Measurements from ENCODE around the gene TRIM62. TPM values are rescaled to one million over a fixed set of nuclear protein-coding genes. Genes with fewer than 3 reads are reported as not detected.

Gene TRIM62
- total RNA-seq, 2 experiments from 2014 or later, result 3.8 to 5.2 TPM

DNA sequence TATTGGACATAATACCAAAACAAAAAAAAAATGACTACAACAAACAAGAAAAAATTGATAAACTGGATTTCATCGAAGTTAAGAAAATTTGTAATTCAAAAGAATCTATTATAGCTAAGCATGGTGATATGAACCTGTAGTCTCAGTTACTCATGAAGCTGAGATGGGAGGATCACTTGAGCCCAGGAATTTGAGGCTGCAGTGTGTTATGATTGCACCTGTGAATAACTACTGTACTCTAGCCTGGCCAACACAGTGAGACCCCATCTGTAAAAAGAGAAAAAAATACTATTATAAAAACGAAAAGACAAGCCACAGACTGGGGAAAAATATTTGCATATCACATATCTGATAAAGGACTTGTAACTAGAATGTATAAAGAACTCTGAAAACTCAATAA is 24.5 kb upstream of the TRIM62 start:
- no peak for ATAC-seq
- no peaks in the 10 kb centered on the region for H3K9me3 Mint-ChIP-seq
- H3K27ac Mint-ChIP-seq, result no peak overlapping the region
- no peaks in the 10 kb centered on the region for H3K36me3 Mint-ChIP-seq (ENCODE audit: low read depth)
- ChIA-PET CTCF (no interaction called here), POLR2A (no interaction called here)
- intact Hi-C loops (cut with micrococcal nuclease), result no loop called here
- H3K4me1 Mint-ChIP-seq (ENCODE audit: low read depth), result no peaks in the 10 kb centered on the region
- DNase-seq, result no peak
- H3K4me3 Mint-ChIP-seq, result no peak overlapping the region
- H3K27me3 Mint-ChIP-seq, result peaks cover 19% of the 10 kb centered on the region
- TF ChIP-seq, protein P1, sequence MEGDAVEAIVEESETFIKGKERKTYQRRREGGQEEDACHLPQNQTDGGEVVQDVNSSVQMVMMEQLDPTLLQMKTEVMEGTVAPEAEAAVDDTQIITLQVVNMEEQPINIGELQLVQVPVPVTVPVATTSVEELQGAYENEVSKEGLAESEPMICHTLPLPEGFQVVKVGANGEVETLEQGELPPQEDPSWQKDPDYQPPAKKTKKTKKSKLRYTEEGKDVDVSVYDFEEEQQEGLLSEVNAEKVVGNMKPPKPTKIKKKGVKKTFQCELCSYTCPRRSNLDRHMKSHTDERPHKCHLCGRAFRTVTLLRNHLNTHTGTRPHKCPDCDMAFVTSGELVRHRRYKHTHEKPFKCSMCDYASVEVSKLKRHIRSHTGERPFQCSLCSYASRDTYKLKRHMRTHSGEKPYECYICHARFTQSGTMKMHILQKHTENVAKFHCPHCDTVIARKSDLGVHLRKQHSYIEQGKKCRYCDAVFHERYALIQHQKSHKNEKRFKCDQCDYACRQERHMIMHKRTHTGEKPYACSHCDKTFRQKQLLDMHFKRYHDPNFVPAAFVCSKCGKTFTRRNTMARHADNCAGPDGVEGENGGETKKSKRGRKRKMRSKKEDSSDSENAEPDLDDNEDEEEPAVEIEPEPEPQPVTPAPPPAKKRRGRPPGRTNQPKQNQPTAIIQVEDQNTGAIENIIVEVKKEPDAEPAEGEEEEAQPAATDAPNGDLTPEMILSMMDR (IDR thresholded peaks at IDR 0.05), result no peak

DNA sequence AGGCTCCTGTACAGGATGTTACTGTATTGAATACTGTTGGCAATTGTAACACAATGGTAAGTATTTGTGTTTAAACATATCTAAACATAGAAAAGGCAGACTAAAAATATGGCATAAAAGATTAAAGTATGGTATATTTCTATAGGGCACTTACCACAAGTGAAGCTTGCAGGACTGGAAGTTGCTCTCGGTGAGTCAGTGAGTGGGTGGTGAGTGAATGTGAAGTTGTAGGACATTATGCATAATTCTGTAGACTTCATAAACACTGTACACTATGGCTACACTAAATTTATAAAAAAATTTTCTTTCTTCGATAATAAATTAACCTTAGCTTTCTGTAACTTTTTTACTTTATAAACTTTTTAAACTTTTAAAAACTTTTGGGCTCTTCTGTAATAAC is 13.7 kb upstream of the TRIM62 start:
- peaks cover 16% of the 10 kb centered on the region for H3K27me3 Mint-ChIP-seq
- H3K4me1 Mint-ChIP-seq (ENCODE audit: low read depth), result peaks cover 8% of the 10 kb centered on the region
- H3K9me3 Mint-ChIP-seq, result no peaks in the 10 kb centered on the region
- H3K27ac Mint-ChIP-seq, result no peak overlapping the region
- intact Hi-C loops (cut with micrococcal nuclease), result no loop called here
- H3K36me3 Mint-ChIP-seq (ENCODE audit: low read depth), result no peaks in the 10 kb centered on the region
- ATAC-seq (no peak), DNase-seq (peak; percentile 40)
- H3K4me3 Mint-ChIP-seq, result no peak overlapping the region
- POLR2A ChIA-PET, result no interaction called here
- TF ChIP-seq, protein P1 (IDR thresholded peaks at IDR 0.05), result no peak
- CTCF ChIA-PET, result no interaction called here

DNA sequence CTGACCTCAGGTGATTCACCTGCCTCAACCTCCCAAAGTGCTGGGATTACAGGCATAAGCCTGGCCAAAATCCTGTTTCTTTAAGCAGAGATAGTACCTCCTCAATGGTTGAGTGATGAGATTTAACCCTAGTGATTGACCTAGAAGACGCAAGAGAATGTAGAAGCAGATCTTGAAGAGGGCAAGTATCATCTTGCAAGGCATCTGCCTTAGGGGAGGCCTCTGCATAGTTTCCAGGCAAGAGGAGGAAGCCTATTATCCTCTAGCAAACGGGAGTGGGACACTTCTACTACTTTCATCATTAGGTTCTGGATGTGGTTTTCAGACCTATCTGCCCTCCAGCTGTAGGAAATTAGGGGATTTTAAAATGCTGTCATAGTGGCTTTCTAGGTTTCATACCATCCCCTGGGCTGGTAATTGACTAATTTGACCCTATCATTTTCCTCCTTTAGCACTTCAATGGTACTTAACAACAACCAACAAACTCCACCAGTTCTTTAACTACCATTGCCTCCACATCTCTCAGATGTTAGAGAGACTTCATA is 10.0 kb upstream of the TRIM62 start:
- Mint-ChIP-seq H3K27me3 (peaks cover 8% of the 10 kb centered on the region), H3K4me1 (ENCODE audit: low read depth) (peaks cover 10% of the 10 kb centered on the region), H3K27ac (no peak overlapping the region), H3K9me3 (no peaks in the 10 kb centered on the region), H3K4me3 (no peak overlapping the region), H3K36me3 (ENCODE audit: low read depth) (no peaks in the 10 kb centered on the region)
- DNase-seq (no peak), ATAC-seq (no peak)
- ChIA-PET POLR2A (no interaction called here), CTCF (interaction anchor here (1.6 kb wide), 1 partner anchor 65 kb away, joined by 3 read pairs; no protein-coding TSS in a partner anchor)
- intact Hi-C loops (cut with micrococcal nuclease), result no loop called here
- TF ChIP-seq, protein P1 (IDR thresholded peaks at IDR 0.05), result no peak

DNA sequence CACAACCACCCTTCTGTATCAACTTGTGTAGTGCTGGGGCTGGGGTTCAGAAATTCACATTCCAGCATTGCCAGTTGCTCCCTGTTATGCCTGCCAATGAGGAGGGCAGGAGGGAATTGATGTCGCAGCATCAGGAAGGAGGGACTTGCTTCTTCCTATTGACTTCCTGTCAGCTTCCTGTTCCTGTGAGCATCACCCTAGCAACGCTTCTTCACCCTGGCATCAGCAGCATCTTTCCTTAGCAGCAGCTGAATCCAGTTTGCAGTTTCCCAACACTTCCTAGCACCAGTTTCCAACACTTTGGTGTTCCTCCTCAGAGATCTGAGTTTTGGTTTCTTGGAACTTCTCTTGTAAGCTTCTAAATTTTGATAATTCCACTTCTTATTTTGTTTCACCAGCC is 8.9 kb upstream of the TRIM62 start:
- intact Hi-C loops (cut with micrococcal nuclease), result no loop called here
- POLR2A ChIA-PET, result interaction anchor here (0.7 kb wide), 1 partner anchor 10 kb away, joined by 3 read pairs; no protein-coding TSS in a partner anchor
- Mint-ChIP-seq H3K4me3 (no peak overlapping the region), H3K27ac (no peak overlapping the region), H3K4me1 (ENCODE audit: low read depth) (peaks cover 10% of the 10 kb centered on the region), H3K9me3 (no peaks in the 10 kb centered on the region), H3K36me3 (ENCODE audit: low read depth) (no peaks in the 10 kb centered on the region), H3K27me3 (peaks cover 8% of the 10 kb centered on the region)
- no peak for DNase-seq
- TF ChIP-seq, protein P1 (IDR thresholded peaks at IDR 0.05), result no peak
- CTCF ChIA-PET, result interaction anchor here (0.8 to 1.6 kb wide), 4 partner anchors 28 to 96 kb away, joined by 3 to 5 read pairs (median 4); no protein-coding TSS in a partner anchor
- ATAC-seq, result no peak

DNA sequence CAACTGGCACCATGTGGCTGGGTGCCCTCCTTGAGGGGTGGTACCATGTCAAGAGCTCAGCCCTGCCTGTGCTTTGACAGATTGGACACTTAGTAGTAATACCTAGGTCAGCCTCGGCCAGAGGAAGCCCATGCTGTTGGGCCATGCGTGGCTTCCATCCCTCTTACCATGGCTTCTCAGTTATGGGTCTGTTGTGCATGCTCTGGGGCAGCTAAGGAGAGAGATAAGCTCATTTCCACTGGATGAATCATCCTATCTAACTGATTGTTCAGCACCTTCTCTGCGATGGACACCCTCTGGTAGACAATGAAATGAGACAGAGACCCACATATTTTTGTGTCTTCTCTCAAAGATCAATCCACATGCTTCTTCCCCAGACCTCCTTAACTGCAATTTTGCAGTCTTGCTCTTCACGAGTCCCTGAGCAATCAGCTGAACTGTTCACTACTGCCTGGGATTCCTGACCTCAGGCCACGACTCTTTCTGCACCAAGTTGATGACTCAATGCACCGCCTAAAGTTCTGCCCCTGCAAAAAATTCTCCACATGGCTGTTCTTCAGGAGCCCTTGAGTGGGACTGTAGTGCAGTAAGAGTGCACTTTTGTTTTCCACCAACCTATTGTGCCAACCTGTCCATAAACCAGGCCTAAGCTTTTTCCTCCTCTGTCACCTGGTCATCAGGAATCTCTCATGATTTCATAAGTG is 6.9 kb upstream of the TRIM62 start:
- no peak overlapping the region for H3K27ac Mint-ChIP-seq
- no peak overlapping the region for H3K4me3 Mint-ChIP-seq
- DNase-seq, result no peak
- H3K9me3 Mint-ChIP-seq, result no peaks in the 10 kb centered on the region
- ChIA-PET CTCF (no interaction called here), POLR2A (no interaction called here)
- intact Hi-C loops (cut with micrococcal nuclease), result no loop called here
- H3K27me3 Mint-ChIP-seq, result peaks cover 11% of the 10 kb centered on the region
- no peak for ATAC-seq
- H3K36me3 Mint-ChIP-seq (ENCODE audit: low read depth), result no peaks in the 10 kb centered on the region
- TF ChIP-seq, protein P1 (IDR thresholded peaks at IDR 0.05), result no peak
- peaks cover 8% of the 10 kb centered on the region for H3K4me1 Mint-ChIP-seq (ENCODE audit: low read depth)

Measured in activated CD8-positive, alpha-beta T cell treated with anti-CD3 and anti-CD28 coated beads for 36 hours (primary cell).